GM19395 (cell line): ENCODE measurements around the gene MORN1.

ENCODE experiments used
- ATAC-seq: cut with Tn5 transposase; IDR thresholded peaks from one replicate; pipeline ENCODE4 v1.9.1; 2021; ENCODE audit warnings: mild to moderate bottlenecking, moderate library complexity; ENCODE audit not compliant: unreplicated experiment

The MORN1 gene

DNA sequence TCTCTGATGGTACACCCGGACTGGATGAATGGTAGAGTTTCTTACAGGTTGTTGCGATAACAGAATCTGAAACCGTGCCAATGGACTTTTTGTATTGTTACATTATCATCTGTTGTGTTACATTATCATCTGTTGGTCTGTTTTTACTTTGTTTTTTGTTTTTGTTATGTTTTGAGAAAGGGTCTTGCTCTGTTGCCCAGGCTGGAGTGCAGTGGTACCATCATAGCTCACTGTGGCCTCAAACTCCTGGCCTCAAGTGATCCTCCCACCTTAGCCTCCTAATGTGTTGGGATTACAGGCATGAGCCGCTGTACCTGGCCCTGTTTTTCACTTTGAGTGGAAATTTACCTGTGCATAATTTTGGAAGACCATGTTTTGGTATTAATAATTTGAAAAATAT is 31.2 kb upstream of the MORN1 start:
- ATAC-seq, result no peak

DNA sequence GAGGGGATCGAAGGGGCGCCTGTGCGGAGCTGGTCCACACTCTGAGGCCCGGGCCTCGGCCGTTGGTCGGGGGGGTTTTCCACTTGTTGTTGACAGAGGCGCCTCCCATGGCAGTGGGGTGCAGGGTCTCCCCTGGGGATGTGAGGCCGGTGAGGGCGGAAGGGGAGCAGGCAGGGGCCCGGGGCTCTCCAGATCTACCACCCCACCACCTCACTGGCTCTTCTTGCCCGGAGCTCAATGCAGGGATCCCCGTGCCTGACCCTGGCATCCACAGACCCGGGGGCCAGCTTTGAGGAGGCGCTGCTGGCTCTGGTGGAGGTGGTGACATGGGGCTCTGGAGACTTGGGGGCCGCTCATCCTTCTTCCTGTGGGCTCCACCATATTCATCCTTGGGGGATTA is 28.1 kb upstream of the MORN1 start:
- ATAC-seq, result no peak

DNA sequence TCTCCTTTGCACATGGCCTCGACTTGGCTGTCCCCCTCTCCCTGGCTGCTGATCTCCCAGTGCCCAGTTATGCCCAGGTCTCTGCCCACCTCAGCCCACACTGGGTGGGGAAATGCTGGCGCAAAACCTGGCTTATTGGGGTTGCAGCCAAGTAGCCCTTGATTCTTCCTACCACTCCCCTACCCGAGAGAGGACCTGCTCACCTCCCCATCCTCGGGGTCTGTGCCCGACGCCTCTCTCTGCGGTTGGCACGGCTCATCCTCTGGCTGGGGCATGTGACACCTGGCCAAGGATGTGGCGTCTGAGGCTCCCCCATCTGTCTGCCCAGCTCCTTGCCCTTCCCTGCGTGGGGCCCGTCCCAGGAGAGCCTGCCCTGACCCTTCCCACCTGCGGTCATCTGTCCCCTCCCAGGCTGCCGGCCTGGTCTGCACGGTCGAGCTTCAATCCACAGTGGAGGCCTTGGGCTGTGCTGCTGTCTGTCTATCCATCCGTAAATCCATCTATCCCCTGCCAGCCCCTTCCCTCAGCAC is 27.5 kb upstream of the MORN1 start:
- ATAC-seq, result no peak

DNA sequence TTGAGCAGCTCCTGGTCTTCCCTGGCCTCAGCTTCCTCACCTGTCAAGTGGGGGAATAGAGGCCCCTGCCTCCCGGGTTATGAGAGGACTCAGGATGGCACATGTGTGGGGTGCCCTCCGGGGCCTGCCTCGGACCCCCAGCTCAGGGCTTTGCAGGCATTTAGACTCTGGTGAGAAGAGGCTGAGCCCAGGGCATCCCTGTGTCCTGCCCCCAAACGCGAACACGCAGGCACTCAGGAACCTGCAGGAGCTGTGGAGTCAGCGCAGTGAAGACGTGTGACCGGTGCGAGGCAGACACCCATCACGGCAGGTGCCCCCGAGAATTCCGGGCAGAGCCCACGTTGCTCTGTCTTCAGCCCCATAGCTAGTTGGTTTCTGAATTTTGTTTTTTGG is 26.5 kb upstream of the MORN1 start:
- no peak for ATAC-seq

DNA sequence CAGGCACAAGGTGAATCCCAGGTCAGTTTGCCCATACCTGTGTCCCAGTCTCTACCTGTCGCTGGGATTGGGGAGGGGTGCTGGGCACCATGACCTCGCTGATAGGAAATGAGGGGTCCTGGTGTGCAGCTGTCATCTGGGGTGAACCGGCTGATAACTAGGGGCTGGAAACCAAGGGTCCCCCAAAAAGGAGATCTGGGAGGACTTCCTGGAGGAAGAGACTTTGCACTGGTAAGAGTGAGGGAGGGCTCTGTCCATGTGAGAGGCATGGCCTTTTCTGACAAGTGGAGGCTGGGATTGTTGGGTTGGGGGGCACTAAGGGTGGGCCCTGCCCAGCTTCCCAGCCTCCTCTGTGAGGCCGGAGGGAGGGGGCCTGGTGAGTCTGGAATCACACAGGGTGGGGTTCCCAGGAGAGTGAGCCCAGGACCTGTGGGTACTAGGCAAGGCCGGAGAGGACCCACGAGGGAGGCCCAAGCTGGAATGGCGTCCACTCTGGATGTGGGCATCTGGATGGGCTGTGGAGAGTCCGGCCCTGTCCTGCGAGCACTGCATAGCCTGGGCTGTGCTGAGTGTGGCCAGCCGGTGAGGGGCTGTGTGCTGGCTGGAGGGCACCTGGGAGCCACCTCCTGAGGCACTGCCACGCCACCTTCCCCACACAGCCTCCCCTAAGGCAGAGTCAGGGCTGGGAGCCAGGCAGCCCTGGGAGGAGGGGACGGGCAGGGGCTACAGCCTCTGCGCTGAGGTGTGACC is 25.9 kb upstream of the MORN1 start:
- ATAC-seq, result no peak

DNA sequence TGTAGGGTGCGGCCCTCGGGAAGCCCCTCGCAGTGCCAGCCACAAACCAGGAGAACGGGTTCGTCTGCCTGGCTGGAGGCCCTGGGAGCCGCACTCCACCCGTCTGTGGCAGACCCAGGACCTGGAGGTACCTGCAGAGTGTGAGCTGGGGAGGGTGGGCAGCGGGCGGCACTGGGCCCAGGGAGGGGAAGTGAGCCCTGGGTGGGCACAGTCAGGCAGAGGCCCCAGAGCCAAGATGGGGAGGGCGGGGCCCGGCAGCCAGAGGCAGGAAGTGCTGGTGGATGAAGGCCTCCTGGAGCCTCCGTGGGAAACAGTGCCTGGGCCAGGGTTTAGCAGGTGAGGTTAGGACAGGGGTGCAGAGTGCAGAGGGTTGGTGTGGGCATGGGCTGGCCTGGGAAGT is 25.0 kb upstream of the MORN1 start:
- no peak for ATAC-seq

DNA sequence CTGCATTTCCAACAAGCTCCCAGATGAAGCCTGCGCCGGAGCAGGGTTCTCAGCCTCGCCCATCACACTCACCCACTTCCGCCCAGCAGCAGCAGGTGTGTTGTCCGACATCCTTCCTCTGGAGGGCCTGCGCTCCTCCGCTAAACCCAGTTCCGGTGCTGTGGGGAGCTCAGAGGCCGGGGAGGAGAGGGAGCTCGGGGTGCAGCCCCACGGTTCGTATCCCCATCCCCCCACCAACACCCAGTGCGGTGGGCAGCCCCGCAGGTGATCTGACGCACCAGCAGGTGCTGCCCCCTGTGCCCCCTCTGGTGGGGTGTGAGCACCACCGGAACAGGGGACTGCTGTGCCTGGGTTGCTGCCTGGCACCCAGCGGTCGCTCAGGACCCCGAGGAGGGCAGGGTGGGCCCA is 24.5 kb upstream of the MORN1 start:
- no peak for ATAC-seq

DNA sequence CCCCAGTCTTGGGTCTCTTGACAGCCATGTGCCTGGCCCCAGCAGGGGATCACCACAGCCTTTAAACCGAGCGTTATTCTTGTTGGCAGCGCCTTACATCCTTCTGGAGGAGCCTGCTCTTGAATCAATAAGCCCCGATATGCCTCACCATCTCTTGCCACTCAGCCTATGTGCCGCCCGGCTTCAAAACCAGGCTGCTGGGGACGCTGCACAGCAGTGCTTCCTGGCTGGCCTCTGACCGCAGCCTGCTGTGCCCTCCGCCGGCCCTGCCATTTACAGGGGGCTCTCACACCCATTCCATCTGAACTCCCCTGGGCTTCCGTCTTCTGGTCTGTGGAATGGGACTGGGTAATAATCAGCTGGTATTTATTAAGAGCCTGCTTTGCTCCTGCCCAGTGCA is 24.0 kb upstream of the MORN1 start:
- ATAC-seq, result no peak

DNA sequence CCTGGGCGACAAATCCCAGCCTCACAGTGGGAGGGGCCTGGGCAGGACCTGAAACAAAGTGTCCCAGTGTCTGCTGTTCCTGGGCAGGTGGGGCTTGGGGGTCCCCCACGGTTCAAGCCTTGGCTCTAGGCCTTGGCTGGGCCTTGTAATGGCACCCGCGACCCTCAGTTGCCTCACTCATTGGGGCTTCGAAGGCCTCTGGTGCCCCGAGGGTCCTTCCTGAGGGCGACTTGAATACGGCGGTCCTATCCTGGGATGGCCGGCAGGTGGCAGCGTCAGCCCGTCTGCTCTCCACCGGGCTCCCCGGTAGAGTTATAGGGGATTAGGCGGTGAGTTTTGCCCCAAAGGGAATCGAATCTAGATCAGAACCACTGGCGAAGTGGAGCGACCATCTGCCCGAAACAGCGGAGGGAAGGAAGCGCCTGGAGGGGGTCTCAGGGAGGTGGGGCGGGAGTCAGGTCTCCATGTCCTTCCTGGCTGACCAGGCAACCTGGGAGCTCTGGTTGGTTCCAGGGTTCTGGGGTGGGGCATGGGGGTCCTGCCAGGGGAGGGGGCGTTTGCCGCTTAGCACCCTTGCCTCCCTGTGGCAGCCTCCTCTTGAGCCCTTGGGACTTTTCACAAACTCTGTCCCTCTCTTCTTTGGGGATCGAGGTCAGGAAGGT is 23.1 kb upstream of the MORN1 start:
- no peak for ATAC-seq

DNA sequence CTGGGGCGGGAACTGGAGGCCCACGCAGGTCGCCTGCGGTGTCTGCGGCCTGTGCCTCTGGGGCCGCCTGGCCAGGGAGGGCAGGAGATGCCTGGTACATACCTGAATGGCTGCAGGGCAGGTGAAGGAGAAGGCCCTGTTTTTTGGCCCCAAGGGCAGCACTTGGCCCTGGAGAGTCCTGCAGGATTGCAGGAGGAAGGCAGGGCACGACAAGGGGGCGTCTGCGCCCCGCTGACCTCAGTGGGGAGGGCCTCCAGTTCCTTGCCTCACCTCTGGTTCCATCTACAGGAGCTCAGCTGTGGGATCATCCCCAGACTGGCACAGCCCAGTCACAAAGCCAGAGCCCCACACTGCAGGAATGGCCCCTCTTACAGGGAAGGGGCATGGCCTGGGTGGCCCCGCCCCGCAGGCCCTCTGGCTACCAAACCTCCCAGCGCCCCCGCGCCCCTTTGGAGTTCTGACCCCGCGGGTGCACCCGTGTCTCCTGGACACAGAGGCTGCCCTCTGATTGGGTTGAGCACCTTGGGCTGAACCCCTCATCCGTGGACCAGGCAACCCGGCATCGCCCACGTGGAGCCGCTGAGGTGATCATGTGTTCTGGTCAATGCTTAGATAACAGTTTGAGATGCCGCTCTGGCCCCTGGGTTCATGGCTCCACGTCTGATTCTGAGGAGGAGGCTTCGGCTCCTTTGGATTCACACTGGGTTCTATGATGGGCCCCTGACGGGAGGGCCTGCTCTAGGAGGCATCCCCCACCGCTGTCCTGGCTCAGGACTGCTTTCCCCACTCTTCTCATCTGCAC is 22.3 kb upstream of the MORN1 start:
- no peak for ATAC-seq

DNA sequence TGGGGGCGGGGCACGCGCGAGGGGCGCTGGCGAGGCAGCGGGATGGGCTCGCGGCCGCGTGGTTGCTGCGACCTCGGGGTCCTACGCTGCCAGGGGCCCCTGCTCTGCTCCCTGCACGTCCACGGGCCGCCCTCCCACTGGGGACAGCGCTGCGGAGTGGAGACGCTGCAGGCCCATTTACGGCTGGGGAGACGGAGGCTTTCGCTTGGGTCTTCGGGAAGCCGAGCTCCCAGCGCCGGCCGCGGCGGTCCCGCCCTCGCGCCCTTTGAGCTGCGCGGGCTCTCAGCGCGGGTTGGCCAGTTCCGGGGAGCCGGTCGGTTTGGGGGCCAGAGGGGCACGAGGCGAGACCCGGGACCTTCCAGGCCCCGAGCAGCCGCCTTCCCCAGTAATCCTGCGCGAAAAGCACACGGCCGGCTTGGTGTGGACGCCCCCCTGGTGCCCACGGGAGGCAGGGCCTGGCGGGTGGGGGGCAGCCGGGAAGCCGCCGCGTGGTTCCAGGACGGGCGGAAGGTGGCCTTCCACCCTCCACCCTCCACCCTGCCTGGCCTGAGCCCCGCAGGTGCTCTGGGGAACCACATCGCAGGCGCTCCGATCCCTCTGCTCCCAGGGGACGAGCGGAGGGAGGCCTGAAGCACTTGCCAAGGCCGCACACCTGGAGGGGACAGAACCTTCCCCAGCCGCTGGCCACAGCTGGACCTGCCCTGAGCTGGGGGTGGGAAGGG is 21.6 kb upstream of the MORN1 start:
- ATAC-seq, result peak; percentile 28

DNA sequence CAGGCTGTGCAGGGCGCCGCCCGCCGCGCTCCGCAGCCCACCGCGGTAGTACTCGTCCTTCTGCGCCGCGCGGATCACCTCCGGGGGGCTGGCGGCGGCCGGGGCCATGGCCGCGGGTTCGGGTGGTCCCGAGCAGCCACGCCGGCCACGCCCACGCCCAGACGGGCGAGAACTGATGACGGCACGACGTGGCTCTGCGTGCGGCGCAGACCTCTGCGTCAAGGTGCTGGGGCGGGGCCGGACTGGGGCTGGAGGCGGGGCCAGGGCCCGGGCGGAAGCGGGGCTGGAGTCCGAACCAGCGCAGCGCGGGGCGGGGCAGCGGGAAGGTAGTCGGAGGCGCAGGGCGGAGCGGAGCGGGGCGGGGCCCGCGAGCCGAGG is 21.0 kb upstream of the MORN1 start, which contains the start of gene PEX10:
Gene PEX10, minus strand, starts transcription at position 170 of the 378 bp plus-strand sequence. Its CDS starts 62 bp downstream, at position 108.
- peak; percentile 80 for ATAC-seq

DNA sequence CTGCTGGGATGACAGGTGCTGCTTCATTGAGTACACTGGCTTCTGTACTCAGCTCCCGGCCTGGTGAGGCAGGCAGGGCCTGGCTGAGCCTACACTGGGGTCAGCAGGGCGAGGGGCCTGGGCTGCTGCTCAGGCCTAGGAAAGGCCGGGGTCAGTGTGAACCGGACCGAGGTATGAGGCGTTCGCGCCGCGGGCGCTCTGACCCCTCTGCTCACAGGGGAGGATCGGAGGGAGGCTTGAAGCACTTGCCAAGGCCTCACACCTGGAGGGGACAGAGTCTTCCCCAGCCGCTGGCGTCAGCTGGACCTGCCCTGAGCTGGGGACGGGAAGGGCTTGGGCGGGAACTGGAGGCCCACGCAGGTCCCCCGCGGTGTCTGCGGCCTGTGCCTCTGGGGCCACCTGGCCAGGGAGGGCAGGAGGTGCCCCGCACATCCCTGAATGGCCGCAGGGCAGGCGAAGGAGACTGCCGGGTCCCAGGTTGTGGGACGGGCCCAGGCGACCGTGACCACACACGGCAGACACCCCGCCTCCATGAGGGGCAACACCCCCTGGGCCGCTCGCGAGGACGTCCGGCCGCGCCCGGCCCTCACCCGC is 20.5 kb upstream of the MORN1 start:
- ATAC-seq, result peak; percentile 17

DNA sequence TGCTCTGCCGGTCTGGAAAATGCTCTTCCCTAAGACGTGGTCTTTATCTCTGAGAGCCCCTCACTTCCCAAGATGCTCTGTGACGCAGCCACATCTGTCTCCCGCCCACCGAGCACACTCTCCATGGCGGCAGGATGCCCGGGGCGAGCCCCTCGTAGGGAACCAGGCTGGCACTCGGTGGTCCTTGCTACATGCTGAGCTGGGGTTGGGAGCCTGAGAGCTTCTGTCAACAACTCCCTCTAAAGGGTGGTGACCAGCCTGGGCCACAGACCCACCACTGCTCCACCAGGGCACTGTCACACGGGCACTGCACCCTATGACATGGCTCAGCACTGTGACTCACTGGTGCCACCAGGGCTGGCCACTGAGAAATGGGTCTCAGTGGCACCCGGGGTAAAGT is 18.4 kb upstream of the MORN1 start:
- ATAC-seq, result no peak

DNA sequence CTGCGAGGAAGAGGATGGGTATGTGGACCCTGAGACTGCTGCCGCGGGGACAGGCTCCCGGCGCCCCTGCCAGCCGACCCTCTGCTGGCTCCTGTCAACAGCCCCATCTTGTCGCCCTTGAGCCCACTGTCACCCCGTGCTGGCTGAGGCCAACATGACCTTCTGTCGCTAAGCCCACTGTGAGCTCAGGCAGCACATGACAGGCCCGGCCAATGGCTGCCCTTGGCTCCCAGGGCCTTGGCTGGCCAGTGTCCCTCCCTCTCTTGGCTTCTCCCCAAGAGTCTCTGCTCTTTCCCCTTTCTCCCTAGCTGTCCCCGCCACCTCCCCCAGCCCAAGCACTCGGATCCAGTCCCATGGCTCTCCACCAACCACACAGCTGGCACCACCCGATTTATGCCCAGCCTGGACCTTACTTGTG is 17.5 kb upstream of the MORN1 start:
- no peak for ATAC-seq

DNA sequence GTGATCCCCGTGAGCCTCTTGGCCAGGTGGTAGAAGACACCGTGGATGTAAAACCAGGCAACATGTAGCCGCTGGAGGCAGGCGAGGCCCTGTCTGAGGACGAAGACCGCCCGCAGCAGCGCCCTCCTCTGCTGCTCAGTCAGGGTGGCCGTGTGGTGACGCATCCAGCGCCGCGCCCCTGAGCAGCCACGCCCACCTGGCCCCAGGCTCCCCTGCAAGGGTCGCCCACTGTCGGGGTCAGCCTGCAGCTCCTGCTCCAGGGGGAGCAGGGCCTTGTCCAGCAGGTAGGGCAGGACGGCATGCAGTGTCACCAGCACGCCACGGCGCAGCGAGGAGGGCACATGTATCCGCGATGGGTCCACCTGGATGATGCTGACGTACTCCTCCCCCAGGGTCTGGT is 17.1 kb upstream of the MORN1 start:
- no peak for ATAC-seq

DNA sequence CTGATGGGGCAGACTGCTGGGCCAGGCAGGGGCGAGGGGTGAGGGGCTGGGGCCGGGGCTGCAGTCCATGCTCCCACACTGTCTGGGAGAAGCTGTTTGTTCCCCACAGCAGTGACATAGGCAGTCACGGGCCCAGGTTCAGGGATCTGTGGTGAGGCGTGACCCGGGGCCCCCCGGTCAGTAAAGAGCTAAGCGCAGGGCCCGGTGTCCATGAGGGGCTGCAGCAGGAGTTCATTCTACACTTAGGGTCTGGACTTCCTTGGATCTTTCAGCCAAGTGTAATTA is 16.6 kb upstream of the MORN1 start:
- ATAC-seq, result no peak

DNA sequence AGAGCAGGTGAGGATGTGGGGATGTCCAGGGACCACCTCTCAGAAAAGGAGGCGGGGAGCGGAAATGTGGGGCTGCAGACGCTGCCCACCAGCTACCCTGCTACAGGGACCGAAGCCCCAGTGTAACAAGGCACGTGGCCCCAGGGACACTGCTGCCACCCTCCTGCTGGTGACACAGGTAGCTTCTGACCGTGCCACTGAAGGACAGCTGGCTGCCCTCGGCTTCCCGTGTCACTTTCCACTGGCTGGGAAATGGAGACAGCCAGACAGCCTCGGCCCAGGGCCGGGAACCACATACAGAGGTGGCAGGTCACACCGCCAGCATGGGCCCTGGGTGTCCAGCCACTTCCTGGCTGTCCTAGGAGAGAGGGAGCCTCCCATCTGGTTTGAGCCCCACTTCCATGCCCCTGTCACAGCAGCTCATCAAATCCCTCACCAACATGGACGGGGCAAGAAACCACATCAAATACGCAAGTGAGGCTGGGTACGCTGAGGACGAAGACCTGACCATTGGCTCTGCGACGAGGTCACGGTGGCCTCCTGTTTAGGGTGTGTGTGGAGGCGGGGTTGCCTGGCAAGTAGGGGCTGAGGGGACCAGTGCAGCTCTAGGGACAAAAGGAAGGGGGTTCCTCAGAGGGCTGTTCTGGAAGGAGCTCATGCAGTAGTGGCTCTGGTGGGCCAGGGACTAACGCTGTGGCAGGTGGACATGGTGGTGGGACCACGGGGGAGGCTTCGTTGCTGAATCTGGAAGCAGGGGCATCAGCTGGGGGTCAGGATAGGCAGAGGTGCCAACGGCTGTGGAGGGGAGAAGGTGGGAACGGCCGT is 16.0 kb upstream of the MORN1 start:
- ATAC-seq, result no peak

DNA sequence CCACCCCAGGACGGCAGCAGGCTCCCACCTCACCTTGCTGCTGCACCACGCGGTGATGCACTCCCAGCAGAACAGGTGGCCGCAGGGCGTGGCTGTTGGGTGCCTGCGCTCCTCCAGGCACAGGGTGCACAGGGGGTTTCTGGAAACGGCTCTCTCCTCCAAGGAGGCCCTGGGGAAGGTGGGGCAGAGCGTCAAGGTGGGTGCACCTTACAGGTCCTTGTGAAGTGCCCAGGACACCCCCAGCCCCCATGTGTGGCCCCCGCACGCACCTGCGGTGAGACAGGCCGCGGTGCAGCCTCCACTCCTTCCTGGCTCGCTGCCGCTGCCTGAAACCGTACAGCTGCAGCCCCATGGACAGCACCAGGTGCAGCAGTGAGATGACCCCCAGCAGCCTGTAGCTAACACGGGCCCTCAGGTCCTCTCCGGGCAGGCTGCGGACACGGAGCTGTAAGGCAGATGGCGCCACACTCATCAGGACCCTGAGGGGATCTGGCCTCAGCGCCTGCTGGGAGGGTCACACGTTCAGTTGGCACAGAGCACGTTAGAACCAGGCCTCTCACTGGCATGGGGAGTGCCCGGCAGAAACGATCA is 15.2 kb upstream of the MORN1 start:
- ATAC-seq, result no peak
